Spinal cord (tissue), 10 donors: ENCODE results near the gene DISP3. TPM values are rescaled to one million over a fixed set of nuclear protein-coding genes. Genes with fewer than 3 reads are reported as not detected.

Source experiments
- DNase-seq, 6 donors: peaks; one replicate each; pipeline versions ENCODE4 v3.0.0 to v3.0.0-alpha.2; 2013 to 2015; ENCODE audit warnings: low spot score in 6 of 6, low read depth in 4 of 6
- H3K27ac ChIP-seq: one replicate; pipeline ENCODE4 v1.5.1; 2013; ENCODE audit warnings: low read depth, low read length, control low read depth
- H3K27me3 ChIP-seq: one replicate; pipeline ENCODE4 v1.6.1; 2013; ENCODE audit warnings: low read length; ENCODE audit not compliant: control insufficient read depth, insufficient read depth
- H3K36me3 ChIP-seq: one replicate; pipeline ENCODE4 v1.6.1; 2013; ENCODE audit warnings: low read length; ENCODE audit not compliant: control insufficient read depth, insufficient read depth
- H3K4me1 ChIP-seq: one replicate; pipeline ENCODE4 v1.6.1; 2013; ENCODE audit warnings: low read length; ENCODE audit not compliant: control insufficient read depth, insufficient read depth
- H3K4me3 ChIP-seq: one replicate; pipeline ENCODE4 v1.5.1; 2013; ENCODE audit warnings: low read depth, low read length, control low read depth
- H3K9me3 ChIP-seq: one replicate; pipeline ENCODE4 v1.6.1; 2013; ENCODE audit warnings: low read length; ENCODE audit not compliant: control insufficient read depth, insufficient read depth
- WGBS: methylation state at CpG from one replicate; pipeline ENCODE4 v1.1.5; 2013; ENCODE audit warnings: missing lambda C conversion rate; ENCODE audit not compliant: insufficient coverage; 5-methylcytosine and 5-hydroxymethylcytosine counted together
- polyA plus RNA-seq, 2 donors: library from polyadenylated mRNA; unstranded; fragments of 120-200 nt; gene quantifications; one replicate each; pipeline ENCODE4 v1.2.1, GENCODE V29; 2013; ENCODE audit not compliant: insufficient read length in 2 of 2
- total RNA-seq, 2 donors: library from RNA; depleted of rRNA in 1 of 2; stranded (reverse); fragments of 120-200 nt in 1 of 2; fragments of >200 nt in 1 of 2; gene quantifications; one replicate each; pipeline versions ENCODE4 v1.2.3 to v1.2.4, GENCODE V29; 2013 to 2014
- donor health status: healthy.

DISP3 gene
- total and polyA plus RNA-seq, 4 donors: 7.4 to 29.3 (median 18.4) TPM

GRCh38 chr1:11494771-11495170 lies 15.8 kb downstream of the DISP3 start:
- peaks cover 19% of the 10 kb centered on the region for H3K4me1 ChIP-seq
- H3K27me3 ChIP-seq: no peaks in the 10 kb centered on the region
- H3K4me3 ChIP-seq: no peak overlapping the region
- no peak overlapping the region for H3K27ac ChIP-seq
- H3K36me3 ChIP-seq: peaks cover 8% of the 10 kb centered on the region
- DNase-seq: no peak
- H3K9me3 ChIP-seq: no peaks in the 10 kb centered on the region
- WGBS: 95% methylated on average over 2 of the region's 3 CpGs

- Histone ChIP-seq H3K4me1 (peaks cover 24% of the 10 kb centered on the region), H3K27me3 (no peaks in the 10 kb centered on the region), H3K27ac (no peak overlapping the region), H3K9me3 (no peaks in the 10 kb centered on the region), H3K36me3 (peaks cover 8% of the 10 kb centered on the region), H3K4me3 (no peak overlapping the region)
- WGBS: 60% methylated on average over 3 of the region's 3 CpGs
- no peak for DNase-seq
Observed at GRCh38 chr1:11495579-11495978, 16.6 kb downstream of the DISP3 start.

- Histone ChIP-seq H3K27ac (no peak overlapping the region), H3K27me3 (no peaks in the 10 kb centered on the region), H3K36me3 (peaks cover 14% of the 10 kb centered on the region), H3K9me3 (no peaks in the 10 kb centered on the region), H3K4me1 (peaks cover 34% of the 10 kb centered on the region), H3K4me3 (no peak overlapping the region)
- no peak for DNase-seq
- 70% methylated on average over 7 of the region's 8 CpGs for WGBS
Observed at GRCh38 chr1:11496551-11497080, 17.7 kb downstream of the DISP3 start.

GRCh38 chr1:11498956-11499594 lies 20.1 kb downstream of the DISP3 start:
- peak overlapping the region; percentile 78 for H3K27ac ChIP-seq
- WGBS: 58% methylated on average over 3 of the region's 13 CpGs
- peaks cover 38% of the 10 kb centered on the region for H3K36me3 ChIP-seq
- DNase-seq: no peak
- H3K4me3 ChIP-seq: no peak overlapping the region
- peaks cover 39% of the 10 kb centered on the region for H3K4me1 ChIP-seq
- H3K27me3 ChIP-seq: no peaks in the 10 kb centered on the region
- no peaks in the 10 kb centered on the region for H3K9me3 ChIP-seq

- H3K9me3 ChIP-seq: no peaks in the 10 kb centered on the region
Observed at GRCh38 chr1:11499601-11500331, 20.8 kb downstream of the DISP3 start.

GRCh38 chr1:11500881-11501280 lies 21.9 kb downstream of the DISP3 start:
- Histone ChIP-seq H3K4me3 (no peak overlapping the region), H3K27me3 (no peaks in the 10 kb centered on the region), H3K4me1 (peaks cover 39% of the 10 kb centered on the region), H3K9me3 (peaks cover 7% of the 10 kb centered on the region), H3K27ac (no peak overlapping the region), H3K36me3 (peaks cover 45% of the 10 kb centered on the region)
- 86% methylated on average over 6 of the region's 7 CpGs for WGBS
- no peak for DNase-seq

More at GRCh38 chr1:11499601-11500331, 20.8 kb downstream of the DISP3 start:
- DNase-seq: peak in 4 of 6 donors; percentile 62 to 89 (median 76)
- H3K36me3 ChIP-seq: peaks cover 42% of the 10 kb centered on the region
- WGBS: 16% methylated on average over 11 of the region's 14 CpGs
- no peak overlapping the region for H3K4me3 ChIP-seq
- peak overlapping the region; percentile 78 for H3K27ac ChIP-seq
- H3K4me1 ChIP-seq: peaks cover 39% of the 10 kb centered on the region
- no peaks in the 10 kb centered on the region for H3K27me3 ChIP-seq

- Histone ChIP-seq H3K4me3 (no peak overlapping the region), H3K9me3 (peaks cover 11% of the 10 kb centered on the region), H3K36me3 (peaks cover 45% of the 10 kb centered on the region), H3K27ac (no peak overlapping the region), H3K27me3 (no peaks in the 10 kb centered on the region), H3K4me1 (peaks cover 39% of the 10 kb centered on the region)
- WGBS: 36% methylated on average over 48 of the region's 48 CpGs
- peak in 2 of 6 donors; percentile 63 to 70 for DNase-seq
Observed at GRCh38 chr1:11501491-11501897, 22.5 kb downstream of the DISP3 start.

- Histone ChIP-seq H3K9me3 (peaks cover 11% of the 10 kb centered on the region), H3K27ac (no peak overlapping the region), H3K27me3 (no peaks in the 10 kb centered on the region), H3K4me3 (no peak overlapping the region), H3K4me1 (peaks cover 39% of the 10 kb centered on the region), H3K36me3 (peaks cover 49% of the 10 kb centered on the region)
- DNase-seq: no peak
- 77% methylated on average over 19 of the region's 19 CpGs for WGBS
Observed at GRCh38 chr1:11501906-11502485, 23.0 kb downstream of the DISP3 start.

GRCh38 chr1:11502516-11502915 lies 23.6 kb downstream of the DISP3 start:
- no peak for DNase-seq
- Histone ChIP-seq H3K27ac (no peak overlapping the region), H3K36me3 (peaks cover 49% of the 10 kb centered on the region), H3K9me3 (peaks cover 11% of the 10 kb centered on the region), H3K4me1 (peaks cover 39% of the 10 kb centered on the region), H3K4me3 (no peak overlapping the region), H3K27me3 (no peaks in the 10 kb centered on the region)
- WGBS: 92% methylated on average over 5 of the region's 5 CpGs
